ENCODE data around the gene RBFOX2.

Gene RBFOX2

GRCh38 chr22:35940166-35940565 lies 88.5 kb downstream of the RBFOX2 start:
- DNase-seq (ENCODE audit: low read depth in 1 of 2, low spot score in 1 of 2) = no peak

- no peak for DNase-seq (ENCODE audit: low read depth in 1 of 2, low spot score in 1 of 2)
Measured at GRCh38 chr22:35938226-35938625, 90.4 kb downstream of the RBFOX2 start.

- DNase-seq (ENCODE audit: low read depth in 1 of 2, low spot score in 1 of 2) = no peak
Measured at GRCh38 chr22:35930933-35931332, 97.7 kb downstream of the RBFOX2 start.

- no peak for DNase-seq (ENCODE audit: low read depth in 1 of 2, low spot score in 1 of 2)
Measured at GRCh38 chr22:35928285-35928798, 100.3 kb downstream of the RBFOX2 start.

GRCh38 chr22:35923026-35923425 lies 105.6 kb downstream of the RBFOX2 start:
- DNase-seq (ENCODE audit: low read depth in 1 of 2, low spot score in 1 of 2) = no peak

- DNase-seq (ENCODE audit: low read depth in 1 of 2, low spot score in 1 of 2) = no peak
Measured at GRCh38 chr22:35921777-35922176, 106.8 kb downstream of the RBFOX2 start.

GRCh38 chr22:35921044-35921443 lies 107.6 kb downstream of the RBFOX2 start:
- no peak for DNase-seq (ENCODE audit: low read depth in 1 of 2, low spot score in 1 of 2)

GRCh38 chr22:35919002-35919542 lies 109.6 kb downstream of the RBFOX2 start:
- no peak for DNase-seq (ENCODE audit: low read depth in 1 of 2, low spot score in 1 of 2)

GRCh38 chr22:35918456-35918855 lies 110.2 kb downstream of the RBFOX2 start:
- DNase-seq (ENCODE audit: low read depth in 1 of 2, low spot score in 1 of 2) = no peak

- DNase-seq (ENCODE audit: low read depth in 1 of 2, low spot score in 1 of 2) = no peak
Measured at GRCh38 chr22:35917651-35918050, 111.0 kb downstream of the RBFOX2 start.

- no peak for DNase-seq (ENCODE audit: low read depth in 1 of 2, low spot score in 1 of 2)
Measured at GRCh38 chr22:35915477-35916013, 113.1 kb downstream of the RBFOX2 start.

- DNase-seq (ENCODE audit: low read depth in 1 of 2, low spot score in 1 of 2) = no peak
Measured at GRCh38 chr22:35914665-35915476, 113.8 kb downstream of the RBFOX2 start.

GRCh38 chr22:35914357-35914664 lies 114.3 kb downstream of the RBFOX2 start:
- no peak for DNase-seq (ENCODE audit: low read depth in 1 of 2, low spot score in 1 of 2)

- no peak for DNase-seq (ENCODE audit: low read depth in 1 of 2, low spot score in 1 of 2)
Measured at GRCh38 chr22:35913925-35914324, 114.7 kb downstream of the RBFOX2 start.

- DNase-seq (ENCODE audit: low read depth in 1 of 2, low spot score in 1 of 2) = no peak
Measured at GRCh38 chr22:35912658-35913057, 116.0 kb downstream of the RBFOX2 start.

GRCh38 chr22:35911877-35912276 lies 116.7 kb downstream of the RBFOX2 start:
- DNase-seq (ENCODE audit: low read depth in 1 of 2, low spot score in 1 of 2) = no peak

GRCh38 chr22:35910926-35911325 lies 117.7 kb downstream of the RBFOX2 start:
- no peak for DNase-seq (ENCODE audit: low read depth in 1 of 2, low spot score in 1 of 2)

GRCh38 chr22:35910003-35910769 lies 118.4 kb downstream of the RBFOX2 start:
- no peak for DNase-seq (ENCODE audit: low read depth in 1 of 2, low spot score in 1 of 2)

- no peak for DNase-seq (ENCODE audit: low read depth in 1 of 2, low spot score in 1 of 2)
Measured at GRCh38 chr22:35905894-35906293, 122.7 kb downstream of the RBFOX2 start.

- no peak for DNase-seq (ENCODE audit: low read depth in 1 of 2, low spot score in 1 of 2)
Measured at GRCh38 chr22:35904752-35905151, 123.9 kb downstream of the RBFOX2 start.

- DNase-seq (ENCODE audit: low read depth in 1 of 2, low spot score in 1 of 2) = no peak
Measured at GRCh38 chr22:35904336-35904692, 124.3 kb downstream of the RBFOX2 start.

Data from activated T-helper 1 cell treated with anti-CD3 and anti-CD28 coated beads, Interleukin-2, amount 50 U/mL, for 16 hours (primary cell).